NB4 (cell line): Measurements from ENCODE around the gene YPEL5.

Experiments
- DNase-seq: peaks from one replicate; pipeline ENCODE4 v3.0.0; 2010; ENCODE audit warnings: low read depth
- H3K4me3 ChIP-seq: one replicate; pipeline ENCODE4 v1.5.1; 2011; ENCODE audit warnings: mild to moderate bottlenecking, low read depth, low read length, moderate library complexity
- CTCF ChIP-seq: IDR thresholded peaks from one replicate; pipeline ENCODE4 v1.5.1; 2012; ENCODE audit warnings: low read depth, low read length
- MAX ChIP-seq: IDR thresholded peaks from 2 replicates; pipeline ENCODE4 v1.6.1; 2011; ENCODE audit warnings: low read depth, low read length
- MYC ChIP-seq: IDR thresholded peaks from 2 replicates; pipeline ENCODE4 v1.6.1; 2011; ENCODE audit warnings: low read depth, low read length
- POLR2A ChIP-seq: IDR thresholded peaks from 2 replicates; pipeline ENCODE4 v1.6.1; 2011; ENCODE audit warnings: mild to moderate bottlenecking; ENCODE audit not compliant: insufficient read length; ENCODE audit errors: extremely low read depth

The YPEL5 gene

GRCh38 chr2:30185178-30185577 lies 38.4 kb downstream of the YPEL5 start:
- H3K4me3 ChIP-seq, result no peak overlapping the region
- TF ChIP-seq MAX (no peak), MYC (no peak), POLR2A (no peak), CTCF (no peak)
- peak; percentile 17 for DNase-seq

DNA sequence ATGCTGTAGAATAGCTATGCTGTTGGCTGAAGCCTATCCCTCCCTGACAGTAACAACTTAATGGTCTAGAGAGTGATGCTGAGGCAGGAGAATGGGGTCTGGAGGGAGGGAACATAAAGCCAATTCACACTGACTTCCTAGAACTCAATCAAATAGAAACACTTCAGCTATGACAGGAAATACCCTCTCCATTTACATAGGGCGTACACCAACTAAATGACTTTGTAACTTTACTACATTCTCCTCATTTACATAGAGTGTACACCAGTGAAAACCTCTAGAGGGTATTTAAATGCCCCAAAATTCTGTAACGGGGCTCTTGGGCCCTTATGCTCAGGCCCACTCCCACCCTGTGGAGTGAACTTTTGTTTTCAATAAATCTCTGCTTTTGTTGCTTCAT lies 41.5 kb downstream of the YPEL5 start:
- TF ChIP-seq MAX (no peak), CTCF (no peak), POLR2A (no peak), MYC (no peak)
- no peak overlapping the region for H3K4me3 ChIP-seq
- DNase-seq, result no peak

GRCh38 chr2:30190637-30191036 lies 43.8 kb downstream of the YPEL5 start:
- H3K4me3 ChIP-seq, result no peak overlapping the region
- DNase-seq, result no peak
- no peak for TF ChIP-seq POLR2A
- no peak for TF ChIP-seq CTCF
- TF ChIP-seq MAX, result no peak
- no peak for TF ChIP-seq MYC

GRCh38 chr2:30191107-30191506 lies 44.3 kb downstream of the YPEL5 start:
- H3K4me3 ChIP-seq, result no peak overlapping the region
- TF ChIP-seq MYC (no peak), CTCF (no peak), MAX (no peak), POLR2A (no peak)
- DNase-seq, result no peak

DNA sequence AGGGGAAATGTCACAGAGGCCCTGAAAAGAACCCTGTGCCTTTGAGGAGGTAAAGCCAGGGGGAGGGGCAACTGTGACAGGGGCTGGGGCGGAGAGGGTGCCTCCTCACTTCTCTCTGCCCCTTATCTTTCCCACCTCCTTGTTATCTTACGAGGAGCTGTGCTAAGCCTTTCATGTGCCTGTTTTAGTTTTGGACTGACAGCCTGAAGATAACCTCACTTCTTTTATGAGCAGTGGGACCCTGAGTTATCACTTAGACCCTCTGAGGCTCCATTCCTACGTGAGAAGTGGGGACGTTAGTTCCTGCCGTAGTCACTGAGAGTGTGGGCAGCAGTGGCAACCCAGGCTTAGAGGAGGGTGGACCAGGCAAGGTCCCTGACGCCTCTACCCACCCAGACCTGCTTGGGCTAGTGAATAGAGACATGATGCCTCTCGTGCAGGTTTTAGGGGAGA lies 45.0 kb downstream of the YPEL5 start:
- DNase-seq, result no peak
- TF ChIP-seq CTCF, result no peak
- TF ChIP-seq MAX, result no peak
- TF ChIP-seq POLR2A, result no peak
- TF ChIP-seq MYC, result no peak
- H3K4me3 ChIP-seq, result no peak overlapping the region

- no peak for DNase-seq
- H3K4me3 ChIP-seq, result no peak overlapping the region
- TF ChIP-seq CTCF, result no peak
- TF ChIP-seq POLR2A, result no peak
- TF ChIP-seq MAX, result no peak
- no peak for TF ChIP-seq MYC
These were observed 45.5 kb downstream of the YPEL5 start for GRCh38 chr2:30192314-30192713.
